ENCODE measurements around the gene MDM4. TPM values are rescaled to one million over a fixed set of nuclear protein-coding genes. Genes with fewer than 3 reads are reported as not detected.
"Not testable (repeated sequence)": the region's sequence is repeated elsewhere in the genome, so short reads cannot be mapped to it uniquely, and the experiment has no call there.

MDM4 gene
- total and polyA plus RNA-seq, 8 donors = 13.5 to 53.0 (median 35.9) TPM

DNA sequence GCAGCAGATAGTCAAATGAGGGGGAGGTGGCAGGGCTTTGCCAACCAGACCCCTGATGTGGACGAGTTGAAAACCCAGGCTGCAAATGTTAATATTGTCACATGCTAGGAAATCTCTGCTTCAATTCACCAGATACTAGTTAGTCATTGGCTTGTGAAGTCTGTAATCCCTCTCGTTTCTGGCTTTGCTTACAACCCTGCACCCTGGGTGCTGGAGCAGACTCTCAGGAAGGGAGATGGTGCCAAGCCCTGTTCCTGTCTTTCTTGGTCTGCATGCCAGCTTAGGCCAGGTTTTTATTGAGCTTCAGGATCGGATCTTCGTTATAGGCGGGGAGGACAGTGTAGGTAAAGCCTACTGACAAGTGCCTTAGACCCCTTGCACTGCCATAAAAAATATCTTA, 53.3 kb downstream of the MDM4 start:
- no peak overlapping the region for H3K27ac ChIP-seq
- intact Hi-C loops (cut with DNase I) = loop anchor here in 1 of 3 donors (10.0 kb wide), 2 partner anchors 185 to 235 kb away; no protein-coding TSS in a partner anchor

DNA sequence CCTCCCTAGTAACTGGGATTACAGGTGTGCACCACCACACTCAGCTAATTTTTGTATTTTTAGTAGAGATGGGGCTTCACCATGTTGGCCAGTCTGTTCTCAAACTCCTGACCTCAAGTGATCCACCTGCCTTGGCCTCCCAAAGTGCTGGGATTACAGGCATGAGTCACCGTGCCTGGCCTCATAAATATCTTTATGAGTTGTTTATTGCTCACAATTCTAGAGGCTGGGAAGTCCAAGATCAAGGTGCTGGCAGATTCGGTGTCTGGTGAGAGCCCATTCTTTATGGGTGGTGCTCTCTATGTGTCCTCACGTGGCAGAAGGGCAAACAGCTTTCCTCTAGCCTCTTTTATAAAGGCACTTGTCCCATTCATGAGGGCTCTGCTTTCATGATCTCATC, 53.8 kb downstream of the MDM4 start:
- H3K27ac ChIP-seq; DNase-seq; H3K4me3 ChIP-seq; H3K4me1 ChIP-seq; FAIRE-seq; H3K36me3 ChIP-seq; intact Hi-C loops (cut with DNase I); H3K27me3 ChIP-seq; ATAC-seq; H3K9me3 ChIP-seq: not testable (repeated sequence)
- 74 to 81% methylated on average over 3 of the region's 3 CpGs for WGBS, 2 donors

More for the DNA sequence above, 53.3 kb downstream of the MDM4 start:
- H3K4me3 ChIP-seq = no peak overlapping the region
- no peaks in the 10 kb centered on the region for H3K4me1 ChIP-seq
- 87 to 90% methylated on average over 5 of the region's 5 CpGs for WGBS, 2 donors
- TF ChIP-seq, protein P1, sequence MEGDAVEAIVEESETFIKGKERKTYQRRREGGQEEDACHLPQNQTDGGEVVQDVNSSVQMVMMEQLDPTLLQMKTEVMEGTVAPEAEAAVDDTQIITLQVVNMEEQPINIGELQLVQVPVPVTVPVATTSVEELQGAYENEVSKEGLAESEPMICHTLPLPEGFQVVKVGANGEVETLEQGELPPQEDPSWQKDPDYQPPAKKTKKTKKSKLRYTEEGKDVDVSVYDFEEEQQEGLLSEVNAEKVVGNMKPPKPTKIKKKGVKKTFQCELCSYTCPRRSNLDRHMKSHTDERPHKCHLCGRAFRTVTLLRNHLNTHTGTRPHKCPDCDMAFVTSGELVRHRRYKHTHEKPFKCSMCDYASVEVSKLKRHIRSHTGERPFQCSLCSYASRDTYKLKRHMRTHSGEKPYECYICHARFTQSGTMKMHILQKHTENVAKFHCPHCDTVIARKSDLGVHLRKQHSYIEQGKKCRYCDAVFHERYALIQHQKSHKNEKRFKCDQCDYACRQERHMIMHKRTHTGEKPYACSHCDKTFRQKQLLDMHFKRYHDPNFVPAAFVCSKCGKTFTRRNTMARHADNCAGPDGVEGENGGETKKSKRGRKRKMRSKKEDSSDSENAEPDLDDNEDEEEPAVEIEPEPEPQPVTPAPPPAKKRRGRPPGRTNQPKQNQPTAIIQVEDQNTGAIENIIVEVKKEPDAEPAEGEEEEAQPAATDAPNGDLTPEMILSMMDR (IDR thresholded peaks at IDR 0.05) = no peak
- ATAC-seq (no peak), DNase-seq (no peak), FAIRE-seq (no peak)
- no peaks in the 10 kb centered on the region for H3K36me3 ChIP-seq
- H3K9me3 ChIP-seq = no peaks in the 10 kb centered on the region
- no peaks in the 10 kb centered on the region for H3K27me3 ChIP-seq

DNA sequence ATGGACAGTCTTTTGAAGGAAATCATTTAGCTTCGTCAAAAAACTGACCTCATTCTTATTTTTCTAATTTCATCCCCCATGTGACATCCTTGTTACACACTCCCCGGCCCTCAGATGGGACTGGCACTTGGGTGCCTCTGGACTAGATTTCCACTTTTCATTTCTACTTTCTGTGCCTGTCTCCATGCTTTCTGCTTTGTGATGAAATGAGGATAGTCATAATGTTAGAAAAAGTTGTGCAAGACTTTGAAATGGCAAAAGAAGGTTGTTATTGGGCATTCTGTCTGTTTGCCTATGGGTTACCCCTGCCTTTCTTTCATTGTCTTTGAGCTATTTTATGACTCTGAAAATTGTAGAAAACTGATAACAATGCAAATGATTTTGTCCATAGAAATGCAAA, 54.9 kb downstream of the MDM4 start:
- intact Hi-C loops (cut with DNase I) = no loop called here
- Histone ChIP-seq H3K36me3 (no peaks in the 10 kb centered on the region), H3K4me3 (no peak overlapping the region), H3K27ac (no peak overlapping the region), H3K9me3 (no peaks in the 10 kb centered on the region), H3K27me3 (no peaks in the 10 kb centered on the region), H3K4me1 (no peaks in the 10 kb centered on the region)
- no peak for DNase-seq
- no peak for ATAC-seq
- no peak for FAIRE-seq
- TF ChIP-seq, protein P1 (IDR thresholded peaks at IDR 0.05) = no peak
- WGBS, 2 donors = 89 to 97% methylated on average over 2 of the region's 2 CpGs

DNA sequence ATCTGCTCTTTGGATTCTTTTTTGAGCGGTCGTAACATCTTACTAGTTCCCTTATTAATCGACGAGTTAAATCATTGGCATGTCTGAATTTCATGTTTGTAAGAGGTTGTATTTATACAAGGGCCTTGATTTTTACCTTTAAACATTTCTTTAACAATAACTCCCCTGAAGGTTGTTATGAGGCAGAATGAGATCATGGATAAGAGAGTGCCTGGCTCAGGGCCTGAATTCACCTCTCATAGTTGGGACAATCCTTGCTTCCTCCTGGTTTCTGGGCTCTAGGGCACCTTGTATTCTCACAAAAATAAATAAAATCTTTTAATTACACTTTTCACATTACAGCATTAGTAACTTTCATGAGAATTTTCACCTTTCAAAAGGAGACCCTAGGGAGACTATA, 55.4 kb downstream of the MDM4 start:
- Histone ChIP-seq H3K4me3 (no peak overlapping the region), H3K27ac (no peak overlapping the region), H3K27me3 (no peaks in the 10 kb centered on the region), H3K9me3 (no peaks in the 10 kb centered on the region), H3K4me1 (no peaks in the 10 kb centered on the region), H3K36me3 (no peaks in the 10 kb centered on the region)
- 83 to 85% methylated on average over 4 of the region's 4 CpGs for WGBS, 2 donors
- FAIRE-seq = no peak
- no peak for DNase-seq
- peak in 1 of 4 donors; percentile 34 for ATAC-seq
- TF ChIP-seq, protein P1 (IDR thresholded peaks at IDR 0.05) = no peak
- intact Hi-C loops (cut with DNase I) = no loop called here

DNA sequence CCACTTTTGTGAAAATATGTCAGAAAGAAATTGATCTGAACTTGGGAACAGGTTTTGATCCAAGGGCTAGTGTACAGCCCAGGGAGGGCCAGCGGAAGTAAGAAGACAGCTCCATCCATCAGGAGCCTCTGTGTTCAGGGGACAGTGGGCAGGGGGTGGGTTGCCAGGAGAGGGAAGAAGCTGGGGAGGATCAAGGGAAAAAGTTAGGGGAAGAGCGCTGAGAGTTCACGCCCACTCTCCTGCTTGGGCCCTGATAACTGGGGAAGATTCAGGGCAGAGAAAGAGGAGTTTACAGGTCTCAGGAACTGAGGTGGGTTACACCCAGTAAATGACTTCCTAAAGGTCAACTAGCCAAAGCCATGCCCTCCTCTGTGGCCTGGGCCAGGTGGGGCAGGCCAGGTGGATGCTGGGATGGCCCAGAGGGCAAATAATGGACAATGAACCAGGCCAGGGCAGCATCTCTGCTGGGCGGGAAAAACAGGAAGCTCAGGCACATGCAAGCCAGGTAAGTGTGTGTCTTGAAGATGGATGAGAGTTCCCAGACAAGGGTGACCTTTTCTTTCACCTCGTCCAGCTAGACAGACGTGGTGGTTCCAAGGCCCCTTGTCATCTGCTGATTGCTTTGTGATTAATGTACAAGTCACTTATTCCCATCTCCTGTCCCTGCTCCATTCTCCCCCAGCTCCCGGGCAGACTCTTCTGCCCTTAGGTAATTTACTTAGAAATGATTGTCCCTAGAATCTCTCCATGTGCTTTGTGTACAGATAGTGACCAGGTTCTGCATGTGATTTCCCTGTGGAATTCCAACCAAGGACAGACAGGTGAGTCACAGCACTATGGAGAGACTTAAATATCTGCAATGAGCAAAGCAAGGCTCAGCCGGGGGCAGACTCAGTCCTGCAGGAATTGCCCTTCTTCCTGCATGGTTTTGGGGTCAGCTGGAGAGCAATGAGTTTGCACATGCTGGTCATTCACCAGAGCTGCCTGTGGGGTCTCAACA, 57.0 kb downstream of the MDM4 start:
- Histone ChIP-seq H3K36me3 (no peaks in the 10 kb centered on the region), H3K27me3 (no peaks in the 10 kb centered on the region), H3K4me1 (no peaks in the 10 kb centered on the region), H3K9me3 (no peaks in the 10 kb centered on the region), H3K4me3 (no peak overlapping the region), H3K27ac (no peak overlapping the region)
- intact Hi-C loops (cut with DNase I) = no loop called here
- ATAC-seq = peak in 1 of 4 donors; percentile 75
- TF ChIP-seq, protein P1 (IDR thresholded peaks at IDR 0.05) = no peak
- DNase-seq = no peak
- FAIRE-seq = no peak
- WGBS, 2 donors = 72 to 76% methylated on average over 8 of the region's 8 CpGs
